ENCODE data around the gene NPAS4. TPM values are rescaled to one million over a fixed set of nuclear protein-coding genes. Genes with fewer than 3 reads are reported as not detected.

The NPAS4 gene
- polyA plus RNA-seq, 1 of the 3 experiments (the other 2 are of a cell fraction): 0.03 TPM

DNA sequence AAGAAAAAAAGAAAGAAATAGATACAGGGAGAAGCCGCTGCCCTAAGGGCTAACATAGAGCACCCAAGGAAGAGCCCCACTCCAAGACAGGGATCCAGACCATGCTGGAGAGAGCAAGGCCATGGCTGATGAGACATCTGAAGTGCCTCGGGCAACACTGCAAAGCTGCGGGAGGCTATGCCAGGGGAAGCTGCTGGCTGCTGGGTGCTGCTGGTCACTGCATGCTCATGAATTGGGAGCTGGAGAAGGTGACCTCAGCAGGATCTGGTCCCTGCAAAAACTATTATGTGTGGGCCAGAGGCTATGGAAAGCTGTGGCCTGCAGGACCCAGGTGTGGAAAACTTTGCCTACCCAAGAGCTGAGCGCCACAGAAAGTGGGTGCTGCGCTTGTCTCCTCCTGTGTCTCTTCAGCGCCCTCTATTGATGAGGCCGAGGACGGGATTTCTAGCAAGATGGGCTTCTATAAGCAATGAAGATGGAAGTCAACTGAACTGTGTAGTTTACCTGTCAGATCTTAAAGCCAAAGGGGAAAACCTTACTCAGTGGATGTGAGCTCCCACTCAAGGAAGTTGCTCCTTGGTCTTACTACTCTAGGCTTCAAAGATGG, 32.0 kb upstream of the NPAS4 start:
- H3K27ac ChIP-seq (ENCODE audit: low read depth in 2 of 2, low read length in 1 of 2): no peak overlapping the region
- H3K9ac ChIP-seq: no peak overlapping the region
- H3K4me2 ChIP-seq: no peak overlapping the region
- no peaks in the 10 kb centered on the region for H3K79me2 ChIP-seq (ENCODE audit: insufficient read depth)
- CTCF ChIA-PET: interaction anchor here (0.6 to 3.8 kb wide), 41 partner anchors 10 to 274 kb away, joined by 3 to 55 read pairs (median 5); partner anchors contain the start of genes B4GAT1, BRMS1, CD248 and MRPL11
- POLR2A ChIA-PET: interaction anchor here (0.6 kb wide), 1 partner anchor 13 kb away, joined by 3 read pairs; no protein-coding TSS in a partner anchor
- H3K4me1 ChIP-seq (ENCODE audit: control insufficient read depth in 1 of 2, insufficient read depth in 2 of 2, low read depth in 1 of 2, low read length in 1 of 2): no peaks in the 10 kb centered on the region; a peak in 1 of 4 replicates
- no peaks in the 10 kb centered on the region for H3K36me3 ChIP-seq (replicated peaks in 1 of 2; ENCODE audit: control insufficient read depth in 1 of 2, insufficient read depth in 2 of 2, low read length in 1 of 2)
- H3K9me2 ChIP-seq: no peaks in the 10 kb centered on the region
- no peaks in the 10 kb centered on the region for H3K9me3 ChIP-seq
- TF ChIP-seq MXI1 (IDR thresholded peaks at IDR 0.05; ENCODE audit: low read depth, low read length) (no peak), SMC3 (IDR thresholded peaks at IDR 0.05; ENCODE audit: low read depth, low read length) (peak; percentile 38), RAD21 (IDR thresholded peaks at IDR 0.05; ENCODE audit: low read length) (peak; percentile 65), YY1 (IDR thresholded peaks at IDR 0.05; ENCODE audit: low read depth) (no peak), MAX (IDR thresholded peaks at IDR 0.05; ENCODE audit: low read depth) (no peak), GATA2 (CRISPR knock-in tag; IDR thresholded peaks at IDR 0.05) (no peak), CTCF (IDR thresholded peaks at IDR 0.05) (peak; percentile 75)
- 17% methylated on average over 7 of the region's 8 CpGs for WGBS (ENCODE audit: low lambda C conversion rate)
- H3F3A ChIP-seq (replicated peaks; ENCODE audit: insufficient read depth): peaks cover 3% of the 10 kb centered on the region
- no peak overlapping the region for H3K4me3 ChIP-seq (ENCODE audit: low read depth in 2 of 2, low read length in 1 of 2)
- H4K20me1 ChIP-seq (ENCODE audit: insufficient read depth): no peaks in the 10 kb centered on the region
- no peak overlapping the region for H2AFZ ChIP-seq (ENCODE audit: low read depth)
- H3K27me3 ChIP-seq (ENCODE audit: insufficient read depth): peaks cover 32% of the 10 kb centered on the region; the same call in 1 of the 2 replicates
- DNase-seq: peak; percentile 60

DNA sequence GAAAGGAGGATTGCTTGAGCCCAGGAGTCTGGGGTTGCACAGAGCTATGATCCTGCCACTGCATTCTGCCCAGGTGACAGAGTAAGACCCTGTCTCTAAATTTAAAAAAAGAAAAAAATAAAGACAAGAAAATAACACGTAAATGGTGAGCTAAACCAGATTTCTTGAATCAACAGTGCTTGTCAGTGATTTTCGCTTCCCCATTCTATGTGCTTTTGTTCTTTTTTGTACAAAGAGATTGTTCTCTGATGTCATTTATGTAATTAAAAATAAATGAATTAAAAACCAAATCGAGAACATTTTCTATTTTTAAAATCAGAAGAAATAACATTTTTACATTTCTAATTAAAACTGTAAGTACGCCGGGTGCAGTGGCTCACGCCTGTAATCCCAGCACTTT, 29.5 kb upstream of the NPAS4 start:
- no peaks in the 10 kb centered on the region for H3K9me2 ChIP-seq

More for the DNA sequence above, 29.5 kb upstream of the NPAS4 start:
- ChIA-PET POLR2A (no interaction called here), CTCF (interaction anchor here (0.9 to 3.8 kb wide), 7 partner anchors 14 to 79 kb away, joined by 3 to 55 read pairs (median 4); no protein-coding TSS in a partner anchor)
- H3K79me2 ChIP-seq (ENCODE audit: insufficient read depth): no peaks in the 10 kb centered on the region
- no peaks in the 10 kb centered on the region for H3K36me3 ChIP-seq (replicated peaks in 1 of 2; ENCODE audit: control insufficient read depth in 1 of 2, insufficient read depth in 2 of 2, low read length in 1 of 2)
- no peaks in the 10 kb centered on the region for H3K9me3 ChIP-seq
- DNase-seq: no peak
- H3K4me3 ChIP-seq (ENCODE audit: low read depth in 2 of 2, low read length in 1 of 2): no peak overlapping the region
- TF ChIP-seq MAX (IDR thresholded peaks at IDR 0.05; ENCODE audit: low read depth): no peak
- TF ChIP-seq EZH2phosphoT487 (IDR thresholded peaks at IDR 0.05; ENCODE audit: borderline replicate concordance, low read depth): no peak
- no peak for TF ChIP-seq ZBTB33 (IDR thresholded peaks at IDR 0.05; ENCODE audit: borderline replicate concordance, low read depth)
- TF ChIP-seq USF2 (IDR thresholded peaks at IDR 0.05; ENCODE audit: borderline replicate concordance, low read depth, low read length): no peak
- no peak for TF ChIP-seq FOXJ3 (CRISPR knock-in tag; IDR thresholded peaks at IDR 0.05)
- no peak for TF ChIP-seq RXRA (IDR thresholded peaks at IDR 0.05; ENCODE audit: borderline replicate concordance, low read depth)
- TF ChIP-seq GATA2 (CRISPR knock-in tag; IDR thresholded peaks at IDR 0.05): no peak
- TF ChIP-seq TCF12 (IDR thresholded peaks at IDR 0.05): no peak
- no peak for TF ChIP-seq MEF2A (IDR thresholded peaks at IDR 0.05; ENCODE audit: borderline replicate concordance, low read depth)
- no peak for TF ChIP-seq GABPA (IDR thresholded peaks at IDR 0.05; ENCODE audit: low read depth)
- TF ChIP-seq CHD2 (IDR thresholded peaks at IDR 0.05; ENCODE audit: low read length, partially characterized antibody): no peak
- TF ChIP-seq JUND (IDR thresholded peaks at IDR 0.05): no peak
- no peak for TF ChIP-seq SMC3 (IDR thresholded peaks at IDR 0.05; ENCODE audit: low read depth, low read length)
- TF ChIP-seq YY1 (IDR thresholded peaks at IDR 0.05; ENCODE audit: low read depth): no peak
- TF ChIP-seq FOSL2 (IDR thresholded peaks at IDR 0.05; ENCODE audit: borderline replicate concordance, low read depth): no peak
- TF ChIP-seq NRF1 (IDR thresholded peaks at IDR 0.05; ENCODE audit: low read depth, low read length): no peak
- no peak for TF ChIP-seq POLR2AphosphoS5 (IDR thresholded peaks at IDR 0.05; ENCODE audit: low read depth, low read length)
- TF ChIP-seq RAD21 (IDR thresholded peaks at IDR 0.05; ENCODE audit: low read length): no peak
- H3K27ac ChIP-seq (ENCODE audit: low read depth in 2 of 2, low read length in 1 of 2): no peak overlapping the region
- no peaks in the 10 kb centered on the region for H4K20me1 ChIP-seq (ENCODE audit: insufficient read depth)
- H3K9ac ChIP-seq: no peak overlapping the region
- H2AFZ ChIP-seq (ENCODE audit: low read depth): no peak overlapping the region
- no peaks in the 10 kb centered on the region; a peak in 1 of 4 replicates for H3K4me1 ChIP-seq (ENCODE audit: control insufficient read depth in 1 of 2, insufficient read depth in 2 of 2, low read depth in 1 of 2, low read length in 1 of 2)
- 47% methylated on average over 6 of the region's 6 CpGs for WGBS (ENCODE audit: low lambda C conversion rate)
- H3K27me3 ChIP-seq (ENCODE audit: insufficient read depth): peaks cover 39% of the 10 kb centered on the region; the same call in 1 of the 2 replicates
- H3F3A ChIP-seq (replicated peaks; ENCODE audit: insufficient read depth): peaks cover 3% of the 10 kb centered on the region
- H3K4me2 ChIP-seq: no peak overlapping the region

Data from SK-N-SH (cell line).